ENCODE data around the gene SLC1A7. TPM values are rescaled to one million over a fixed set of nuclear protein-coding genes. Genes with fewer than 3 reads are reported as not detected.

SLC1A7 gene
- total RNA-seq, 2 donors from 2014 or later: not detected

- Mint-ChIP-seq H3K27me3 (ENCODE audit: low read depth) (peaks cover 16% of the 10 kb centered on the region), H3K4me3 (no peak overlapping the region), H3K27ac (no peak overlapping the region), H3K9me3 (peaks cover 0 to 4% of the 10 kb centered on the region in 2 donors), H3K36me3 (ENCODE audit: insufficient read depth in 2 of 2) (no peaks in the 10 kb centered on the region), H3K4me1 (ENCODE audit: low read depth) (peaks cover 18% of the 10 kb centered on the region)
- ATAC-seq (replicated peaks in 1 of 2) (no peak), DNase-seq (no peak)
These were observed 27.6 kb downstream of the SLC1A7 start for GRCh38 chr1:53114581-53115400.

GRCh38 chr1:53114090-53114489 lies 28.3 kb downstream of the SLC1A7 start:
- no peaks in the 10 kb centered on the region for H3K36me3 Mint-ChIP-seq (ENCODE audit: insufficient read depth in 2 of 2)
- H3K27ac Mint-ChIP-seq: no peak overlapping the region
- H3K4me1 Mint-ChIP-seq (ENCODE audit: low read depth): peaks cover 20% of the 10 kb centered on the region
- DNase-seq (no peak), ATAC-seq (replicated peaks in 1 of 2) (no peak)
- peaks cover 17% of the 10 kb centered on the region for H3K27me3 Mint-ChIP-seq (ENCODE audit: low read depth)
- no peak overlapping the region for H3K4me3 Mint-ChIP-seq
- H3K9me3 Mint-ChIP-seq: peaks cover 0 to 4% of the 10 kb centered on the region in 2 donors

- Mint-ChIP-seq H3K9me3 (peaks cover 0 to 4% of the 10 kb centered on the region in 2 donors), H3K27me3 (ENCODE audit: low read depth) (peaks cover 28% of the 10 kb centered on the region), H3K36me3 (ENCODE audit: insufficient read depth in 2 of 2) (no peaks in the 10 kb centered on the region), H3K27ac (no peak overlapping the region), H3K4me3 (no peak overlapping the region), H3K4me1 (ENCODE audit: low read depth) (peaks cover 25% of the 10 kb centered on the region)
- DNase-seq (no peak), ATAC-seq (replicated peaks in 1 of 2) (no peak)
These were observed 29.6 kb downstream of the SLC1A7 start for GRCh38 chr1:53112861-53113260.

DNA sequence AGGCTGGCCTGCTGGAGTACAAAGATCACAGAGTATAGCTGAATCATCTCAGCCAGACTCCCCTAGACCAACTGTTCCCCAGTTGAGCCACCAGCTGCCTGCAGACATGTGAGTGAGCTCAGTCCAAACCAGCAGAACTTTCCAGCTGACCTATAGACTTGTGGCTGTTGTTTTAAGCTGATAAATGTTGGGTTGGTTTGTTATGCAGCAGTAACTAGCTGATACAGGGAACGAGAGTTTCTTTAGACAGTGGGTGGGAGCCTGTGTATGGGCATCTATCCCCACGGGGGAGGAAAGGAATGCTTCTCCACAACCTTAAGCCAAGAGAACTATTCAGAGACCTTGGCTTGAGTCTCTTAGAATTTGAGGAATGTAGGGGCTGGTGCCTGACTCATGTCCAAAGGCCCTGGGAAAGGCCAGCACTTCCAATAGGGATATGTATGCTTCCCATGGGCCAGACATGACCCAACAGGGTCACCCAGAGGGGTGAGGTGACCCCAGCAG lies 30.1 kb downstream of the SLC1A7 start:
- peaks cover 28% of the 10 kb centered on the region for H3K27me3 Mint-ChIP-seq (ENCODE audit: low read depth)
- ATAC-seq (replicated peaks in 1 of 2) (no peak), DNase-seq (no peak)
- H3K36me3 Mint-ChIP-seq (ENCODE audit: insufficient read depth in 2 of 2): no peaks in the 10 kb centered on the region
- peaks cover 0 to 4% of the 10 kb centered on the region in 2 donors for H3K9me3 Mint-ChIP-seq
- no peak overlapping the region for H3K4me3 Mint-ChIP-seq
- H3K27ac Mint-ChIP-seq: no peak overlapping the region
- H3K4me1 Mint-ChIP-seq (ENCODE audit: low read depth): peaks cover 31% of the 10 kb centered on the region

DNA sequence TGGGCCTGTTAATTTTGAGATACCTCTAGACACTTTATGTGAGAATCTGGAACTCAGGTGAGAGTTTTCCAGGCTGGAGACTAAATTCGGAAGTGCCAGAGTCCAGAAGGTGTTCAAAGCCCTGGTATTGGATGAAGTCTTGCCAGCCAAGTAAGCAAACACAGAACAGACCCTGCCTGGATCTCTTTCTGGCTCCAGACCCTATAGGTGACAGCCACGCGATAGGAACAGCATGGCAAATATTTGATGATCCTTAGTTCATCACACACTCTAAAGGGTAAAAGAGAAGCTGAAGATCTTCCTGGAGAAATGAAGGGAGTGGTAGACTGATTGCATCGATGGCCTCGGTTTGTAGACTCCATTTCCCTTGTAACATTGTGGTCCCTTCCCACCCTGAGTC lies 30.7 kb downstream of the SLC1A7 start:
- ATAC-seq (replicated peaks in 1 of 2) (no peak), DNase-seq (no peak)
- Mint-ChIP-seq H3K27ac (no peak overlapping the region), H3K9me3 (peaks cover 0 to 4% of the 10 kb centered on the region in 2 donors), H3K4me1 (ENCODE audit: low read depth) (peaks cover 34% of the 10 kb centered on the region), H3K4me3 (no peak overlapping the region), H3K27me3 (ENCODE audit: low read depth) (peaks cover 28% of the 10 kb centered on the region), H3K36me3 (ENCODE audit: insufficient read depth in 2 of 2) (no peaks in the 10 kb centered on the region)

DNA sequence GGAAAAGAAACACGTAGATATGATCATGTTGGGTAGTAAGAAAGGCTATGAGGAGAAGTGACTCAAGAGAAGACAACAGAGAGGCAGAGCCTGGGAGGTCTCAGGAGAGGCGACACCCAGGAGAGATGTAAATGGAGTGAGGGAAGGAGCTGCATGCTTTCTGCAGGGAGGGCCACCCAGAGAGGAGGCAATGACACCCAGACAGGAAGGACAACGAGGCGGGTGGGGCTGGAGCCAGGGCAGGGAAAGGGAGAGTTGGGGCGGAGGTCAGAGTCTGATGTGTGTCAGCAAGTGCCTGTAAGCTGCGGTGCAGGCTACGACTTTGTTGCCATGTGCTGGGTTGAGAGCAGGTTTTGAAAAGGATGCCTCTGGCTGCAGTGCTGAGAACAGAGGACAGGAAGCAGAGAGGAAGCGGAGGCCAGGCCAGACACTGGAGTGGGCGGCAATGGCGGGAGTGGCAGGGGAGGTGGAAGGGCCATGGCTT lies 31.3 kb downstream of the SLC1A7 start:
- Mint-ChIP-seq H3K4me1 (ENCODE audit: low read depth) (peaks cover 34% of the 10 kb centered on the region), H3K4me3 (no peak overlapping the region), H3K9me3 (peaks cover 0 to 4% of the 10 kb centered on the region in 2 donors), H3K27ac (no peak overlapping the region), H3K27me3 (ENCODE audit: low read depth) (peaks cover 28% of the 10 kb centered on the region), H3K36me3 (ENCODE audit: insufficient read depth in 2 of 2) (no peaks in the 10 kb centered on the region)
- DNase-seq (peak in 1 of 2 donors; percentile 11), ATAC-seq (replicated peaks in 1 of 2) (peak; percentile 18 to 41)

DNA sequence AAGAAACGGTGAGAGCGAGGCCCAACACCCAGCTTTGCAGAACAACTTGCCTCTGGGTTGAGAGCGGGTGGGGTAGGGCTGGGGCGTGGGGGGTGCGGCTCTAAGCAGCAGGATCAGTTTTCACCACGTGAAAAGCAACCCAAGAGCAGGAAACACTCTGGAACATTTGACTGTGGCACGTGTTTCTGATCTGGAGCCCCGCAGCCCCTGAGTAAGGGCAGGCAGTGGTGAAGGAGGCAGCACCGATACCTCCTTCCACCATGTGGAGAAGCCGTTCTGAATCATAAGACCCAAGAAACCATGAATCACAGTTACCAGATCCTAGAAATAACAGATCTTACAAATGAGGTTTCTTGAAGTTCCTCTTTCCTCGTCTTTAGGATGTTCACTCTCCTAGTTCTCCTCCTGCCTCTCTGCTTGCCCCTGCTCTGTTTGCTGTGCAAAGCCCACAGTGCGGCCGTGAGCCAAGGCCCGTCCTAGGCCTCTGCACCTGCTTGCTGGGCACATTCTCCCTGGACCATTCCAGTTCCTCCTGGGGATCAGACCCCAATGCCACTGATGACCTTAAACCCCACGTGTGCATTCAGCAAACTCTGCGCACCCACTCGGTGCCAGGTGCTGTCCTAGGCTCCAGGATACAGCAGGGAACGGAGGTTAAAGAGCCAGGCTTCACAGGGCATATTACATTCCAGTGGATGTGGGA lies 31.9 kb downstream of the SLC1A7 start:
- H3K4me1 Mint-ChIP-seq (ENCODE audit: low read depth): peaks cover 34% of the 10 kb centered on the region
- peak; percentile 75 to 85 for ATAC-seq (replicated peaks in 1 of 2)
- DNase-seq: peak; percentile 24 to 47
- no peak overlapping the region for H3K27ac Mint-ChIP-seq
- H3K4me3 Mint-ChIP-seq: peak overlapping the region; percentile 20 to 41
- H3K36me3 Mint-ChIP-seq (ENCODE audit: insufficient read depth in 2 of 2): no peaks in the 10 kb centered on the region
- H3K27me3 Mint-ChIP-seq (ENCODE audit: low read depth): peaks cover 33% of the 10 kb centered on the region
- peaks cover 0 to 4% of the 10 kb centered on the region in 2 donors for H3K9me3 Mint-ChIP-seq

DNA sequence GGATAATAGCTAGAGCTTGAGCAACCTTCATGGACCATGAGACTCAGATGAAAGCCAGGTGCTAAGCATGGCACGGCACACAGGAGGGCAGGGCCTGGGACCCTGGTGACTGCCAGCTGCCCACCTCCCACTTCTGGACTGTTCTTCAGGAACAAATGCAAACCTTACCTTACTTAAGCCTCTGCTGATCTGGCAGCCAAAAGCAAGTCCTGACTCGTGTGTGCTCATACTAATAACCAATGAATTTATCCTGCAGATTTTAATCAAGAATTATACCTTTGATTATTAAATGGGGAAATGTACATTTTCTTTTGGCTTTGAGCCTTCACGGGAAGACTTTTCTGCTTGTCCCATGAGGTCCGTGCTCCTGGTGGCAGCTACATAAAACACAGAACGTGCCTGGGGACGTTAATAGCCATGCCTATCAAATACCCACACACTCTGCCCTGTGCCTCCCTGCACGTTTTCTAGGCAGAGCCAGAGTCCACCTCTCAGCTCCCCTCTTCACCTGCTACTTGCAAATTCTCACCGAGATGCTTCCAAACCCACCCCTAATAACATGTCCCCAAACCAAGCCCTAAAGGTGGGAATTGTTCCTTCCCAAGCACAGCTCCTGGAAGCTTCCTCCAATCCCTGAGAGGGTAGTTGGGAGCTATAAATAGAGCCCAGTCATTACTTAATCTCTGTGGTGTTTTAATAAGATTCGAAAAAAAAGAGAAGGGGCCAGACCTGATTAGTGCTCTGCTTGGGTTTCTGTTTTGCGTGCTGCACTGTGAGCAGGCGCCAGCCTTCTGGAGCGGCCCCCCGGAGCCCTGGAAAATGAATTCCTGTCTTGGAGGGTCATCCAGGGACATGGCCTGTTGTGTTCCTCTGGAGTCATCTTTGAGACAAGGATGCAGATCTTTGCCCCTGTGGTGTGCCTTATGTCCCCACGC lies 33.5 kb downstream of the SLC1A7 start:
- Mint-ChIP-seq H3K36me3 (ENCODE audit: insufficient read depth in 2 of 2) (no peaks in the 10 kb centered on the region), H3K4me1 (ENCODE audit: low read depth) (peaks cover 37% of the 10 kb centered on the region), H3K27me3 (ENCODE audit: low read depth) (peaks cover 36% of the 10 kb centered on the region), H3K4me3 (no peak overlapping the region), H3K27ac (no peak overlapping the region), H3K9me3 (peaks cover 0 to 4% of the 10 kb centered on the region in 2 donors)
- ATAC-seq (replicated peaks in 1 of 2) (no peak), DNase-seq (no peak)

- Mint-ChIP-seq H3K4me3 (peak overlapping the region in 1 of 2 donors; percentile 23), H3K27me3 (ENCODE audit: low read depth) (peaks cover 39% of the 10 kb centered on the region), H3K4me1 (ENCODE audit: low read depth) (peaks cover 38% of the 10 kb centered on the region), H3K36me3 (ENCODE audit: insufficient read depth in 2 of 2) (no peaks in the 10 kb centered on the region), H3K27ac (no peak overlapping the region), H3K9me3 (peaks cover 0 to 4% of the 10 kb centered on the region in 2 donors)
- no peak for ATAC-seq (replicated peaks in 1 of 2)
- no peak for DNase-seq
These were observed 34.7 kb downstream of the SLC1A7 start for GRCh38 chr1:53107570-53108322.

- Mint-ChIP-seq H3K9me3 (peaks cover 0 to 1% of the 10 kb centered on the region in 2 donors), H3K4me3 (peak overlapping the region in 1 of 2 donors; percentile 23), H3K4me1 (ENCODE audit: low read depth) (peaks cover 38% of the 10 kb centered on the region), H3K36me3 (ENCODE audit: insufficient read depth in 2 of 2) (no peaks in the 10 kb centered on the region), H3K27ac (no peak overlapping the region), H3K27me3 (ENCODE audit: low read depth) (peaks cover 34% of the 10 kb centered on the region)
- DNase-seq (no peak), ATAC-seq (replicated peaks in 1 of 2) (no peak)
These were observed 35.3 kb downstream of the SLC1A7 start for GRCh38 chr1:53107090-53107489.

DNA sequence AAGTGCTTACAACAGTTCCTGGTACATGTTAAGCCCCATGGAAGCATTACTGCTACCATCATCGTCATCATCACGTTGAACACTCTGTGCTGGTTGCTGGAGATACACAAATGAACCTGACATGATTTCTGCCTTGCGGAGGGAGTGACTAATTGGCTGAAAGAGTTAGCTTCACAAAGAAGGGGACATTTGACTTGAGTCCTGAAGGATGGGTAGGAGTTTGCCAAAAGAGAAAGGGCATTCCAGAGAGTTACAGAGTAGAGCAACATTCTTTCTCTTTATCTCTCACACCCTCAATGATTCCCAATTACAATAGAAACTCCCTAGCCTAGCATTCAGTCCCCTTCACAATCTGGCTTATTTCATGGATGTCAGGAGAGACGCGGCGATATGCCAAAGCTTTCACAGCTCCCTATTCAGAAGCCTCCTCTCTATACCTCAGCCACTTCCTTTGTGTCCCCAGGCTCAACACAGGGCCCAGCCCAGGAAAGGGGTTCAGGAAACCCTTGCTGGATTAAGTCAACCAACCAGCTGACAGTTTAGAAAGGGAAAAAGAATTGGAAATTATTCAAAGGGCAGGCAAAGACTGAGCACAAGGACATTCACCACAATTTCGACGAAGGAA lies 38.0 kb downstream of the SLC1A7 start:
- Mint-ChIP-seq H3K27ac (no peak overlapping the region), H3K4me3 (no peak overlapping the region), H3K9me3 (no peaks in the 10 kb centered on the region), H3K4me1 (ENCODE audit: low read depth) (peaks cover 19% of the 10 kb centered on the region), H3K27me3 (ENCODE audit: low read depth) (peaks cover 23% of the 10 kb centered on the region), H3K36me3 (ENCODE audit: insufficient read depth in 2 of 2) (no peaks in the 10 kb centered on the region)
- ATAC-seq (replicated peaks in 1 of 2) (no peak), DNase-seq (no peak)

Measured in activated T-cell treated with anti-CD3 and anti-CD28 coated beads, Interleukin-2, amount 50 U/mL, for 72 hours (primary cell).